GM21786 (cell line): ENCODE data around the gene EIF4E2.

Experiments used
- ATAC-seq: cut with Tn5 transposase; IDR thresholded peaks from one replicate; pipeline ENCODE4 v1.9.1; 2021; ENCODE audit not compliant: unreplicated experiment

Gene EIF4E2

GRCh38 chr2:232592772-232593395 is 42.4 kb downstream of the EIF4E2 start:
- ATAC-seq: no peak

GRCh38 chr2:232593982-232594381 is 43.5 kb downstream of the EIF4E2 start:
- ATAC-seq: no peak

GRCh38 chr2:232597362-232598079 is 47.0 kb downstream of the EIF4E2 start:
- ATAC-seq: no peak

- no peak for ATAC-seq
Measured at GRCh38 chr2:232598293-232598692, 47.8 kb downstream of the EIF4E2 start.

- no peak for ATAC-seq
Measured at GRCh38 chr2:232600053-232600773, 49.7 kb downstream of the EIF4E2 start.

GRCh38 chr2:232603283-232603682 is 52.8 kb downstream of the EIF4E2 start:
- ATAC-seq: no peak

GRCh38 chr2:232604535-232604934 is 54.0 kb downstream of the EIF4E2 start:
- ATAC-seq: no peak

- no peak for ATAC-seq
Measured at GRCh38 chr2:232607011-232607410, 56.5 kb downstream of the EIF4E2 start.

GRCh38 chr2:232609607-232610006 is 59.1 kb downstream of the EIF4E2 start:
- no peak for ATAC-seq

- no peak for ATAC-seq
Measured at GRCh38 chr2:232610081-232610480, 59.6 kb downstream of the EIF4E2 start.

GRCh38 chr2:232611061-232611460 is 60.6 kb downstream of the EIF4E2 start:
- ATAC-seq: no peak

GRCh38 chr2:232611559-232612218 is 61.2 kb downstream of the EIF4E2 start:
- ATAC-seq: no peak

GRCh38 chr2:232613538-232614134 is 63.1 kb downstream of the EIF4E2 start:
- no peak for ATAC-seq

GRCh38 chr2:232615339-232615738 is 64.8 kb downstream of the EIF4E2 start:
- ATAC-seq: no peak
